SK-N-SH treated with all-trans-retinoic acid at 6 μM for 48 hours (cell line): ENCODE measurements around the gene FBXL14.

Experiments used
- ATAC-seq: fragments of 200-7000 bp; cut with Tn5 transposase; 3 replicates; pipeline ENCODE4 v1.9.1; 2020; ENCODE audit warnings: mild to moderate bottlenecking, moderate library complexity
- ARNTL ChIP-seq: fragments of 450-650 bp; formaldehyde crosslinking; IDR thresholded peaks from 2 replicates; pipeline ENCODE4 v1.5.0; 2020; ENCODE audit warnings: low read depth, mild to moderate bottlenecking, moderate library complexity, borderline replicate concordance
- BACH2 ChIP-seq: fragments of 250-450 bp; sonication (Bioruptor Pico); IDR thresholded peaks from 2 replicates; pipeline ENCODE4 v1.9.0; 2021; ENCODE audit warnings: mild to moderate bottlenecking, borderline replicate concordance
- CREB5 ChIP-seq: fragments of 250-450 bp; sonication (Bioruptor Pico); IDR thresholded peaks from 2 replicates; pipeline ENCODE4 v1.5.1; 2020; ENCODE audit warnings: low read depth, mild to moderate bottlenecking, moderate library complexity
- CSDC2 ChIP-seq: fragments of 250-450 bp; sonication (Bioruptor Pico); IDR thresholded peaks from 2 replicates; pipeline ENCODE4 v1.5.0; 2020; ENCODE audit warnings: mild to moderate bottlenecking, moderate library complexity
- ESRRG ChIP-seq: fragments of 250-450 bp; sonication (Bioruptor Pico); IDR thresholded peaks from 2 replicates; pipeline ENCODE4 v1.6.1; 2021; ENCODE audit warnings: mild to moderate bottlenecking
- GLIS3 ChIP-seq: fragments of 250-450 bp; sonication (Bioruptor Pico); IDR thresholded peaks from 2 replicates; pipeline ENCODE4 v1.5.0; 2020; ENCODE audit warnings: mild to moderate bottlenecking, moderate library complexity
- ISL1 ChIP-seq: fragments of 250-450 bp; sonication (Bioruptor Pico); IDR thresholded peaks from 2 replicates; pipeline ENCODE4 v2.1.2; 2022; ENCODE audit warnings: mild to moderate bottlenecking, moderate library complexity
- OSR1 ChIP-seq: fragments of 250-450 bp; sonication (Bioruptor Pico); IDR thresholded peaks from 2 replicates; pipeline ENCODE4 v1.8.0; 2022; ENCODE audit warnings: moderate library complexity, mild to moderate bottlenecking, inconsistent platforms
- PATZ1 ChIP-seq: fragments of 250-450 bp; sonication (Bioruptor Pico); IDR thresholded peaks from 2 replicates; pipeline ENCODE4 v1.8.0; 2020; ENCODE audit warnings: mild to moderate bottlenecking, moderate library complexity, borderline replicate concordance
- POU6F1 ChIP-seq: fragments of 250-450 bp; sonication (Bioruptor Pico); IDR thresholded peaks from 2 replicates; pipeline ENCODE4 v1.8.0; 2021; ENCODE audit warnings: low read depth, mild to moderate bottlenecking, moderate library complexity, borderline replicate concordance
- PPARA ChIP-seq: fragments of 250-450 bp; sonication (Bioruptor Pico); IDR thresholded peaks from 2 replicates; pipeline ENCODE4 v1.5.0; 2020; ENCODE audit warnings: mild to moderate bottlenecking, borderline replicate concordance
- RARB ChIP-seq: fragments of 250-450 bp; sonication (Bioruptor Pico); IDR thresholded peaks from 2 replicates; pipeline ENCODE4 v1.8.0; 2021; ENCODE audit warnings: mild to moderate bottlenecking, moderate library complexity
- SNAI2 ChIP-seq: fragments of 250-450 bp; sonication (Bioruptor Pico); IDR thresholded peaks from 2 replicates; pipeline ENCODE4 v1.5.0; 2020; ENCODE audit warnings: mild to moderate bottlenecking, moderate library complexity
- TCF4 ChIP-seq: fragments of 250-450 bp; sonication (Bioruptor Pico); IDR thresholded peaks from 2 replicates; pipeline ENCODE4 v1.8.0; 2021; ENCODE audit warnings: mild to moderate bottlenecking, moderate library complexity, borderline replicate concordance
- TOX ChIP-seq: fragments of 250-450 bp; sonication (Bioruptor Pico); IDR thresholded peaks from 2 replicates; pipeline ENCODE4 v1.8.0; 2021; ENCODE audit warnings: mild to moderate bottlenecking, moderate library complexity, borderline replicate concordance
- TSHZ2 ChIP-seq: fragments of 250-450 bp; sonication (Bioruptor Pico); IDR thresholded peaks from 2 replicates; pipeline ENCODE4 v1.5.0; 2020; ENCODE audit warnings: mild to moderate bottlenecking, moderate library complexity
- ZC3H10 ChIP-seq: fragments of 250-450 bp; sonication (Bioruptor Pico); IDR thresholded peaks from 2 replicates; pipeline ENCODE4 v1.5.1; 2021; ENCODE audit warnings: mild to moderate bottlenecking, moderate library complexity
- ZFP3 ChIP-seq: fragments of 250-450 bp; sonication (Bioruptor Pico); IDR thresholded peaks from 2 replicates; pipeline ENCODE4 v1.5.0; 2020; ENCODE audit warnings: mild to moderate bottlenecking, moderate library complexity
- ZFP30 ChIP-seq: fragments of 450-650 bp; formaldehyde crosslinking; IDR thresholded peaks from 2 replicates; pipeline ENCODE4 v1.5.0; 2022; ENCODE audit warnings: mild to moderate bottlenecking, moderate library complexity
- ZNF70 ChIP-seq: fragments of 450-650 bp; formaldehyde crosslinking; IDR thresholded peaks from 2 replicates; pipeline ENCODE4 v1.5.0; 2020; ENCODE audit warnings: mild to moderate bottlenecking, moderate library complexity
- ZNF8 ChIP-seq: fragments of 450-650 bp; formaldehyde crosslinking; IDR thresholded peaks from 2 replicates; pipeline ENCODE4 v1.5.0; 2020; ENCODE audit warnings: mild to moderate bottlenecking, moderate library complexity
- TF ChIP-seq, protein P1 (sequence below): fragments of 250-450 bp; sonication (Bioruptor Pico); IDR thresholded peaks from 2 replicates; pipeline ENCODE4 v1.5.1; 2021; ENCODE audit warnings: mild to moderate bottlenecking, moderate library complexity

Gene FBXL14

GRCh38 chr12:1523558-1524050 lies 70.8 kb downstream of the FBXL14 start (continued):
- TF ChIP-seq POU6F1 (CRISPR knock-in tag) (no peak), ZFP30 (CRISPR knock-in tag) (no peak), PATZ1 (no peak)

DNA sequence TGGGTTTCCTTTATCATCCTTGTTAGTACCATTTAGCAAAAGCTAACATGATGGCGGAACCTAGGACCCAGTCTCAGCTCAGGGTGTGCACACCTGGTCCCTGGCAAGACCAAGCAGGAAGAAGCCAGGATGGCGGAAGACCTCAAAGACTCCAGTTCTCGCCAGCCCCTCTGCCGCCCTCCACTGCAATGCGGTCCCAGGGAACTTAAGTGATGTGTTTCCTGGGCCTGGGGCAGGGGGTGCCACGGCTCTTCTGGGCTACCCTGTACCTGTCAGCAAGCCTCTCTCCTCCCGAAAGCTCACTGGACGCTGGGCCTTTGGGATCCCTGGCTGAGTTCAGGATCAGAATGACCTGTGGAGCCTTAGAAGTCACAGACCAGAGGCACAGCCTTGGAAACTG lies 71.3 kb downstream of the FBXL14 start:
- TF ChIP-seq BACH2 (CRISPR knock-in tag) (no peak), ESRRG (no peak), ISL1 (CRISPR knock-in tag) (no peak), PATZ1 (no peak), POU6F1 (CRISPR knock-in tag) (no peak), TCF4 (CRISPR knock-in tag) (no peak), OSR1 (CRISPR knock-in tag) (no peak), RARB (CRISPR knock-in tag) (no peak), TSHZ2 (CRISPR knock-in tag) (no peak), PPARA (CRISPR knock-in tag) (no peak), ZFP3 (CRISPR knock-in tag) (no peak), GLIS3 (CRISPR knock-in tag) (no peak), SNAI2 (CRISPR knock-in tag) (no peak), TOX (CRISPR knock-in tag) (no peak), CSDC2 (no peak), ZNF70 (CRISPR knock-in tag) (no peak), CREB5 (no peak), ZNF8 (no peak)
- ATAC-seq, result no peak

DNA sequence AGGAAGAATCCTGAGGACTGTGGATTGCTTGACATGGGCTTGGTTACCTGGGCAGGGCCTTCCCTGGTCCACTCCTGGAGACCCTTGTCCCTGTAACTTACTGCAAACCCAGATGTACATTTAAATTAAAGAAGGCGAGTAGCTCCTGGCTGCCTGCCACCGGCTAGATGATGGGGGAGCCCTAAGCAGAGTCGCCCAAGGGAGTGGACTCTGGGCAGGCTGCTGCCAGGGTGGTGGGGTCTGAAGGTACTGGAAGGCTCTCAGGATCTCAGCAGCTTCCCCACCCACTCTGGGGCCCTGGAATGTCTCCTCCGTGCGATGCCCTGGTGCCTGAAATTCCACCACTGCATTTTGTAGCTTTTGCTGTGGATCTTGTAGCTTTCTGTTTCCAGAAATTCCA lies 74.7 kb downstream of the FBXL14 start:
- ATAC-seq, result peak; percentile 57
- TF ChIP-seq ARNTL (CRISPR knock-in tag) (no peak), ZFP30 (CRISPR knock-in tag) (no peak), CREB5 (no peak), ZC3H10 (no peak), ZNF70 (CRISPR knock-in tag) (no peak), PPARA (CRISPR knock-in tag) (no peak), GLIS3 (CRISPR knock-in tag) (no peak), ISL1 (CRISPR knock-in tag) (no peak), ZFP3 (CRISPR knock-in tag) (no peak), PATZ1 (no peak), RARB (CRISPR knock-in tag) (no peak), TOX (CRISPR knock-in tag) (no peak)
- TF ChIP-seq, protein P1, sequence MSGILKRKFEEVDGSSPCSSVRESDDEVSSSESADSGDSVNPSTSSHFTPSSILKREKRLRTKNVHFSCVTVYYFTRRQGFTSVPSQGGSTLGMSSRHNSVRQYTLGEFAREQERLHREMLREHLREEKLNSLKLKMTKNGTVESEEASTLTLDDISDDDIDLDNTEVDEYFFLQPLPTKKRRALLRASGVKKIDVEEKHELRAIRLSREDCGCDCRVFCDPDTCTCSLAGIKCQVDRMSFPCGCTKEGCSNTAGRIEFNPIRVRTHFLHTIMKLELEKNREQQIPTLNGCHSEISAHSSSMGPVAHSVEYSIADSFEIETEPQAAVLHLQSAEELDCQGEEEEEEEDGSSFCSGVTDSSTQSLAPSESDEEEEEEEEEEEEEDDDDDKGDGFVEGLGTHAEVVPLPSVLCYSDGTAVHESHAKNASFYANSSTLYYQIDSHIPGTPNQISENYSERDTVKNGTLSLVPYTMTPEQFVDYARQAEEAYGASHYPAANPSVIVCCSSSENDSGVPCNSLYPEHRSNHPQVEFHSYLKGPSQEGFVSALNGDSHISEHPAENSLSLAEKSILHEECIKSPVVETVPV, result no peak
